ENCODE data around the gene KLK7.
"Not testable (repeated sequence)": the region's sequence is repeated elsewhere in the genome, so short reads cannot be mapped to it uniquely, and the experiment has no call there.

Gene KLK7

GRCh38 chr19:50977626-50978025 lies 6.1 kb downstream of the KLK7 start:
- DNase-seq: no peak

- DNase-seq: no peak
These were observed 8.0 kb downstream of the KLK7 start for GRCh38 chr19:50975766-50976165.

GRCh38 chr19:50974702-50975556 lies 8.8 kb downstream of the KLK7 start:
- no peak for DNase-seq

GRCh38 chr19:50972795-50973376 lies 10.8 kb downstream of the KLK7 start:
- DNase-seq: no peak

- not testable (repeated sequence) for DNase-seq
These were observed 13.9 kb downstream of the KLK7 start for GRCh38 chr19:50969810-50970209.

- DNase-seq: peak; percentile 47
These were observed 14.3 kb downstream of the KLK7 start, which contains the start of gene KLK6 for GRCh38 chr19:50969413-50969760. Gene KLK6 (minus strand): TSS chr19:50969591. CDS start chr19:50968104, 1,487 bp downstream.

GRCh38 chr19:50968716-50969412 lies 14.9 kb downstream of the KLK7 start:
- no peak for DNase-seq

GRCh38 chr19:50967929-50968715 lies 15.6 kb downstream of the KLK7 start:
- DNase-seq: peak; percentile 57

GRCh38 chr19:50964266-50964665 lies 19.5 kb downstream of the KLK7 start:
- DNase-seq: no peak

- no peak for DNase-seq
These were observed 20.3 kb downstream of the KLK7 start for GRCh38 chr19:50963381-50963780.

- no peak for DNase-seq
These were observed 21.5 kb downstream of the KLK7 start for GRCh38 chr19:50962245-50962644.

GRCh38 chr19:50959731-50960500 lies 23.8 kb downstream of the KLK7 start:
- DNase-seq: no peak

GRCh38 chr19:50957587-50957986 lies 26.1 kb downstream of the KLK7 start:
- DNase-seq: no peak

GRCh38 chr19:50952910-50953309 lies 30.8 kb downstream of the KLK7 start, which contains the start of gene KLK5:
Gene KLK5 (minus strand): TSS chr19:50953038. CDS start chr19:50952657, 381 bp downstream.
- DNase-seq: no peak

GRCh38 chr19:50949861-50950260 lies 33.9 kb downstream of the KLK7 start:
- no peak for DNase-seq

GRCh38 chr19:50947123-50947522 lies 36.6 kb downstream of the KLK7 start:
- no peak for DNase-seq

GRCh38 chr19:50944795-50945194 lies 38.9 kb downstream of the KLK7 start:
- no peak for DNase-seq

- DNase-seq: no peak
These were observed 40.5 kb downstream of the KLK7 start for GRCh38 chr19:50943074-50943828.

GRCh38 chr19:50939596-50939995 lies 44.1 kb downstream of the KLK7 start:
- DNase-seq: no peak

GRCh38 chr19:50933640-50934039 lies 50.1 kb downstream of the KLK7 start:
- no peak for DNase-seq

- no peak for DNase-seq
These were observed 51.0 kb downstream of the KLK7 start for GRCh38 chr19:50932690-50933083.
